Adrenal gland (tissue), 12 donors: ENCODE results near the gene CRISPLD2. TPM values are rescaled to one million over a fixed set of nuclear protein-coding genes. Genes with fewer than 3 reads are reported as not detected.
A peak's percentile ranks its signal among the peaks of the same experiment; 100 is the strongest.

Source experiments
- DNase-seq, 7 donors: peaks; one replicate each; pipeline ENCODE4 v3.0.0-alpha.2; 2019 to 2020
- H3K27ac ChIP-seq, 5 donors: fragments of 200-600 bp; sonication (generic) in 4 of 5; 1 replicate in 3 of 5; 2 replicates in 2 of 5; pipeline versions ENCODE4 v1.5.1 to v1.8.0; 2016 to 2020; ENCODE audit warnings: mild to moderate bottlenecking in 1 of 5
- H3K27me3 ChIP-seq: fragments of 200-600 bp; 2 replicates; pipeline ENCODE4 v1.8.0; 2021
- H3K36me3 ChIP-seq, 2 donors: fragments of 200-600 bp; replicated peaks in 1 of 2; 1 replicate in 1 of 2; 2 replicates in 1 of 2; pipeline versions ENCODE4 v1.5.1 to v1.8.0; 2018 to 2022
- H3K4me1 ChIP-seq, 2 donors: fragments of 200-600 bp; replicated peaks in 1 of 2; 1 replicate in 1 of 2; 2 replicates in 1 of 2; pipeline versions ENCODE4 v1.5.1 to v1.8.0; 2018 to 2021
- H3K4me3 ChIP-seq, 4 donors: fragments of 200-600 bp; sonication (generic) in 3 of 4; one replicate each; pipeline ENCODE4 v1.5.1; 2016 to 2018
- H3K9me3 ChIP-seq, 3 donors: fragments of 200-600 bp; sonication (generic) in 1 of 3; replicated peaks in 1 of 3; 1 replicate in 2 of 3; 2 replicates in 1 of 3; pipeline versions ENCODE4 v1.5.1 to v1.8.0; 2016 to 2021
- POLR2A ChIP-seq, 2 donors: fragments of 450-650 bp; IDR thresholded peaks; one replicate each; pipeline ENCODE4 v1.6.1; 2017; ENCODE audit warnings: antibody characterized with exemption in 2 of 2, mild to moderate bottlenecking in 2 of 2, moderate library complexity in 1 of 2
- WGBS, 4 donors: extraction: QIAGEN DNeasy Blood & Tissue Kit in 2 of 4; methylation state at CpG; one replicate each; pipeline versions ENCODE4 v1.1.5 to v1.1.7; 2013 to 2017; 5-methylcytosine and 5-hydroxymethylcytosine counted together
- intact Hi-C, 2 donors: fragments of 100-400 bp; cut with DNase I; formaldehyde crosslinking; loops; one replicate each; pipeline versions ENCODE4 v1.14.1 to v1.15.0; 2022 to 2023
- polyA plus RNA-seq, 3 donors: library from polyadenylated mRNA; stranded (reverse); fragments of 200-250 nt in 2 of 3; fragments of 350-450 nt in 1 of 3; fragmentation: Illumina TruSeq in 1 of 3; extraction: RNeasy Lipid Tissue Mini Kit (QIAGEN cat#74804) in 1 of 3; gene quantifications; one replicate each; pipeline ENCODE4 v1.2.3, GENCODE V29; 2013 to 2014
- total RNA-seq, 9 donors: library from RNA; depleted of rRNA in 4 of 9; stranded (reverse); fragments of >200 nt in 4 of 9; fragments of 120-200 nt in 1 of 9; fragmentation: NEBNext Ultra II Directional in 1 of 9; extraction: Animal tissue kit (Norgen Biotek cat#: 25700) in 1 of 9; gene quantifications; one replicate each; pipeline versions ENCODE4 v1.1.0 to v1.2.4, GENCODE V29; 2013 to 2023
- TF ChIP-seq, protein P1 (sequence below), 6 experiments: fragments of 450-650 bp in 4 of 6; fragments of 200-600 bp in 2 of 6; sonication (generic) in 1 of 6; IDR thresholded peaks; 1 replicate in 5 of 6; 2 replicates in 1 of 6; pipeline versions ENCODE4 v1.5.1 to v1.8.0; 2016 to 2021; ENCODE audit warnings: antibody characterized with exemption in 6 of 6, mild to moderate bottlenecking in 2 of 6, moderate library complexity in 1 of 6
- donor health status: healthy with polysubstance abuse.
- donor health status: Bipolar disorder and iron deficiency.
- donor health status: DM: yes; HTN: yes; CAD: no.
- donor health status: DM: no; HTN: no; CAD: no.
- donor health status: DM: no; HTN: no; CAD: no.
- donor health status: DM: yes; HTN: yes; CAD: no.

Gene CRISPLD2
- total and polyA plus RNA-seq, 12 donors = 2.1 to 362 (median 57.5) TPM

DNA sequence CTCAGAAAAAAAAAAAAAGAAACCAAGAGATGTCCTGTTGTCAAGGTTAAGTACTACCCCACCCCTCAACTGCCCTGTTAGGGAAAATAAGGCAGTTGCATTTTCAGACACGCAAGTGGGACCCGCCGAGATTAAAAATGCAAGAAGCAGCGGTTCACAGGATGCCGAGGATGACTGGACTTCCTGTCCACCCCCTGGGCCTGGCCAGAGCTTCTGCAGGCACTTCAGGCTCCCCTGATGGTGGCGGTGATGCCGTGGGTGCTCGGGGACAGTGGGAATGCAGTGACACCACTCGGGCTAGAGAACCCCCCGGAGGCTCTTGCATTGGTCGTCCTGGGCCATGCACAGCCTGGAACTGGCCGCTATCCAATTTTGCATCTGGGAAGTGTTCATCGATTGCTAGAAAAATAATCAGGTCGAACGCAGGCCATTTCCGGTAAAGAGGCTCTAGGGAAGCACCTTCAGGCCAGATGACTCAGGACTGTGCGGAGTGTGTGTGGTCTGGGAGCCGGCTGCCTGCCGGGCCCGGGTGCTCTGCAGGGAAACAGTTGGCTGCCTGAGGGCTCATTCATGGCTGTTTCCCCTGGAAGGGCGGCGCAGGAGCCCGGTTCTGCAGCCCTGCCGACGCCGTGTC is 13.4 kb upstream of the CRISPLD2 start:
- no peak for TF ChIP-seq POLR2A (IDR thresholded peaks at IDR 0.05)
- TF ChIP-seq, protein P1, sequence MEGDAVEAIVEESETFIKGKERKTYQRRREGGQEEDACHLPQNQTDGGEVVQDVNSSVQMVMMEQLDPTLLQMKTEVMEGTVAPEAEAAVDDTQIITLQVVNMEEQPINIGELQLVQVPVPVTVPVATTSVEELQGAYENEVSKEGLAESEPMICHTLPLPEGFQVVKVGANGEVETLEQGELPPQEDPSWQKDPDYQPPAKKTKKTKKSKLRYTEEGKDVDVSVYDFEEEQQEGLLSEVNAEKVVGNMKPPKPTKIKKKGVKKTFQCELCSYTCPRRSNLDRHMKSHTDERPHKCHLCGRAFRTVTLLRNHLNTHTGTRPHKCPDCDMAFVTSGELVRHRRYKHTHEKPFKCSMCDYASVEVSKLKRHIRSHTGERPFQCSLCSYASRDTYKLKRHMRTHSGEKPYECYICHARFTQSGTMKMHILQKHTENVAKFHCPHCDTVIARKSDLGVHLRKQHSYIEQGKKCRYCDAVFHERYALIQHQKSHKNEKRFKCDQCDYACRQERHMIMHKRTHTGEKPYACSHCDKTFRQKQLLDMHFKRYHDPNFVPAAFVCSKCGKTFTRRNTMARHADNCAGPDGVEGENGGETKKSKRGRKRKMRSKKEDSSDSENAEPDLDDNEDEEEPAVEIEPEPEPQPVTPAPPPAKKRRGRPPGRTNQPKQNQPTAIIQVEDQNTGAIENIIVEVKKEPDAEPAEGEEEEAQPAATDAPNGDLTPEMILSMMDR (IDR thresholded peaks at IDR 0.05) = no peak
- H3K4me1 ChIP-seq = no peaks in the 10 kb centered on the region
- no peaks in the 10 kb centered on the region for H3K36me3 ChIP-seq
- no peaks in the 10 kb centered on the region for H3K9me3 ChIP-seq
- no peaks in the 10 kb centered on the region for H3K27me3 ChIP-seq
- whole genome bisulfite sequencing, 4 donors = 54 to 78% (median 58%) methylated on average over 8 to 26 of the region's 26 CpGs
- no peak overlapping the region for H3K4me3 ChIP-seq
- peak in 5 of 7 donors; percentile 35 to 67 (median 56) for DNase-seq
- peak overlapping the region in 2 of 5 donors; percentile 38 to 79 for H3K27ac ChIP-seq
- intact Hi-C loops = no loop called here

DNA sequence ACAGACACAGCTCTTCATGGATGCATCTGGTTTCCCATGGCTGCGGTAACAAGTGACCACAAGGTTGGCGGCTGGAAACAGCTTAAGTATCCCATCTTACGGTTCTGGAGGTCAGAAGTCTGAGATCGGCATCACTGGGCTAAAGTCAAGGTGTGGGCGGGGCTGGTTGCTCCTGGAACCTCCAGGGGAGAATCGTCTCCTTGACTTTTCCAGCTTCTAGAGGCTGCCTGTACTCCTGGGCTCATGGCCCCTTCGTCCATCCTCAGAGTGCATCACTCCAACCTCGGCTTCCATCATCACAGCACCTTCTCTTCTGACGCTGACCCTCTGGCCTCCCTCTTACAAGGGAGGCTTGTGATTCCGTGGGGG is 12.9 kb upstream of the CRISPLD2 start:
- intact Hi-C loops = no loop called here
- DNase-seq = no peak
- H3K36me3 ChIP-seq = no peaks in the 10 kb centered on the region
- peak overlapping the region in 2 of 5 donors; percentile 38 to 79 for H3K27ac ChIP-seq
- no peak overlapping the region for H3K4me3 ChIP-seq
- WGBS, 4 donors = 83 to 89% (median 86%) methylated on average over 10 of the region's 10 CpGs
- H3K27me3 ChIP-seq = no peaks in the 10 kb centered on the region
- no peaks in the 10 kb centered on the region for H3K4me1 ChIP-seq
- no peaks in the 10 kb centered on the region for H3K9me3 ChIP-seq
- TF ChIP-seq, protein P1 (IDR thresholded peaks at IDR 0.05) = no peak

DNA sequence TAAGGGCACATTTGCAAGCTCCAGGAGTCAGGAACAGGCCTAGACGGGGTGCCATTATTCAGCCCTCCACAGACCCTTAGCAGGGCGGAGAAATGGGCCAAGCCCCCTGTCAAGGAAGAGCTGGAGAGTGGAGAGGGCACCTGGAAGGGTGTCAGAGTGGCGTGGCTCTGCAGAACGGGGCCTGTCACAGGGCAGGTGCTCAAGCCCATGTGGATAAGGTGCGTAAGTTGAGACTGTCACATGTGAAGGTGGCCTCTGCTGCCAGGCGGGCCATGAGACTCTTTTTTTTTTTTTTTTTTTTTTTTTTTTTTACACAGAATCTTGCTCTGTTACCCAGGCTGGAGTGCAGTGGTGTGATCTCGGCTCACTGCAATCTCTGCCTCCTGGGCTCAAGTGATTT is 12.0 kb upstream of the CRISPLD2 start:
- no peak for DNase-seq
- 83 to 92% (median 87%) methylated on average over 6 to 7 of the region's 7 CpGs for WGBS, 4 donors
- Histone ChIP-seq H3K36me3 (no peaks in the 10 kb centered on the region), H3K4me1 (no peaks in the 10 kb centered on the region), H3K27me3 (no peaks in the 10 kb centered on the region), H3K9me3 (no peaks in the 10 kb centered on the region), H3K27ac (no peak overlapping the region), H3K4me3 (no peak overlapping the region)
- intact Hi-C loops = no loop called here
- TF ChIP-seq, protein P1 (IDR thresholded peaks at IDR 0.05) = no peak
- TF ChIP-seq POLR2A (IDR thresholded peaks at IDR 0.05) = no peak

DNA sequence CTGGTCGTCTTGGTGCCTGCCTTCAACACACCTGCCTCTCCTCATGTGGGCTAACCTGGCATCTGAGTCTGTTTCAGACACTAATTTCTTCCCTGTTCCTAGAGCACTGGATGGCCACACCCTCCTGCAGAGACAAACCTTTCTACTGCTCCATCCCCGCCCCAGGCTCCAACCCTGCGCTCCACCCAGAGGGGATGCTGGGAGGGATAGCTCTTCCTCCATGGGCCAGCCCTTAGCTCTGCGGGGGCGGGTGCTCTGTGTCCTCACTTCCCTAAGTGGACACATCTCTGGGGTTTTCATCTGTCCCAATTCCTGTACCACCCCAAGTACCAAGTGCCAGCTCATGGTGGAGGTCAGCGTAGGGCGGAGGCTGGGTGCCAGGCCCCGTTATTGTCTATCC is 11.0 kb upstream of the CRISPLD2 start:
- H3K9me3 ChIP-seq = no peaks in the 10 kb centered on the region
- WGBS, 4 donors = 73 to 85% (median 78%) methylated on average over 5 to 8 of the region's 8 CpGs
- no peaks in the 10 kb centered on the region for H3K27me3 ChIP-seq
- no peak overlapping the region for H3K27ac ChIP-seq
- no peaks in the 10 kb centered on the region for H3K4me1 ChIP-seq
- no peaks in the 10 kb centered on the region for H3K36me3 ChIP-seq
- no peak for DNase-seq
- intact Hi-C loops = no loop called here
- TF ChIP-seq POLR2A (IDR thresholded peaks at IDR 0.05) = no peak
- TF ChIP-seq, protein P1 (IDR thresholded peaks at IDR 0.05) = no peak
- H3K4me3 ChIP-seq = no peak overlapping the region
